K562 (cell line): Measurements from ENCODE around the gene MEA1. TPM values are rescaled to one million over a fixed set of nuclear protein-coding genes. Genes with fewer than 3 reads are reported as not detected.

Source experiments
- ARID1B ChIP-seq: fragments of 450-650 bp; IDR thresholded peaks from 2 replicates; pipeline ENCODE4 v1.6.1; 2016; ENCODE audit warnings: antibody characterized with exemption, mild to moderate bottlenecking, inconsistent platforms
- ATF7 ChIP-seq: fragments of 450-650 bp; IDR thresholded peaks from 2 replicates; pipeline ENCODE4 v1.7.1; 2014; ENCODE audit warnings: mild to moderate bottlenecking, moderate library complexity
- CEBPG ChIP-seq, 3 experiments: fragments of 200-800 bp in 1 of 3; sonication (Bioruptor generic) in 1 of 3; sonication (generic) in 1 of 3; formaldehyde crosslinking in 1 of 3; IDR thresholded peaks in 2 of 3; conservative IDR thresholded peaks in 1 of 3; 2 replicates each; pipeline versions ENCODE4 v1.6.1 to v1.8.0; 2016 to 2022; ENCODE audit warnings: missing compliant biosample characterization in 2 of 3, missing genetic modification characterization in 2 of 3, mild to moderate bottlenecking in 1 of 3, missing genetic modification reagents in 1 of 3
- CXXC5 ChIP-seq: fragments of 250-450 bp; sonication (Bioruptor Pico); IDR thresholded peaks from 2 replicates; pipeline ENCODE4 v1.8.0; 2022; ENCODE audit warnings: inconsistent platforms, mild to moderate bottlenecking, moderate library complexity
- HOMEZ ChIP-seq: fragments of 250-450 bp; sonication (Bioruptor Pico); IDR thresholded peaks from 2 replicates; pipeline ENCODE4 v1.4.0; 2020; ENCODE audit warnings: mild to moderate bottlenecking, moderate library complexity
- JUN ChIP-seq, 2 experiments: sonication (generic) in 1 of 2; formaldehyde crosslinking in 1 of 2; IDR thresholded peaks; 2 replicates each; pipeline versions ENCODE4 v1.6.1 to v1.8.0; 2012 to 2022; ENCODE audit warnings: borderline replicate concordance in 2 of 2, mild to moderate bottlenecking in 2 of 2, improper control_type of control experiment in 1 of 2, low read depth in 1 of 2, low read length in 1 of 2, missing genetic modification reagents in 1 of 2
- KDM5B ChIP-seq: fragments of 200-600 bp; sonication (generic); IDR thresholded peaks from 2 replicates; pipeline ENCODE4 v1.6.1; 2012; ENCODE audit warnings: low read depth, mild to moderate bottlenecking, moderate library complexity, low read length, control low read depth, inconsistent platforms; ENCODE audit not compliant: insufficient replicate concordance
- NFE2L1 ChIP-seq: fragments of 450-650 bp; IDR thresholded peaks from 2 replicates; pipeline ENCODE4 v1.6.1; 2016; ENCODE audit warnings: missing genetic modification characterization, low read depth, mild to moderate bottlenecking, missing compliant biosample characterization, moderate library complexity, borderline replicate concordance
- OTX1 ChIP-seq: fragments of 450-650 bp; formaldehyde crosslinking; IDR thresholded peaks from 2 replicates; pipeline ENCODE4 v1.4.0; 2022; ENCODE audit warnings: mild to moderate bottlenecking
- SP1 ChIP-seq: sonication (generic); formaldehyde crosslinking; IDR thresholded peaks from 2 replicates; pipeline ENCODE4 v1.8.1; 2022; ENCODE audit warnings: mild to moderate bottlenecking, missing genetic modification reagents
- ZBTB1 ChIP-seq: sonication (generic); formaldehyde crosslinking; IDR thresholded peaks from 2 replicates; pipeline ENCODE4 v1.8.1; 2023; ENCODE audit warnings: missing genetic modification reagents, low read depth, mild to moderate bottlenecking, borderline replicate concordance
- ZC3H11A ChIP-seq: IDR thresholded peaks from 2 replicates; pipeline ENCODE4 v1.6.1; 2012; ENCODE audit warnings: low read depth, low read length, improper control_type of control experiment
- ZNF57 ChIP-seq: fragments of 450-650 bp; formaldehyde crosslinking; IDR thresholded peaks from 2 replicates; pipeline ENCODE4 v1.4.0; 2020; ENCODE audit warnings: mild to moderate bottlenecking, moderate library complexity
- ZZZ3 ChIP-seq: fragments of 450-650 bp; IDR thresholded peaks from 2 replicates; pipeline ENCODE4 v1.6.1; 2016; ENCODE audit warnings: antibody characterized with exemption, mild to moderate bottlenecking, moderate library complexity
- polyA plus RNA-seq, 8 experiments: library from polyadenylated mRNA; depleted of rRNA in 4 of 8; stranded (reverse) in 5 of 8; unstranded in 3 of 8; fragments of >200 nt; fragmentation: Nextera tagmentation in 2 of 8; fragmentation: Illumina TruSeq in 1 of 8; extraction: Ambion mirVana in 2 of 8; extraction: Trizol in 1 of 8; gene quantifications; 2 replicates each; pipeline versions ENCODE4 v1.2.1 to v1.2.3, GENCODE V29; 2011 to 2014; ENCODE audit warnings: inconsistent platforms in 1 of 8, missing spikeins in 1 of 8
- total RNA-seq, 7 experiments: library from RNA; depleted of rRNA in 6 of 7; stranded (reverse); fragments of >200 nt in 6 of 7; fragmentation: Illumina TruSeq in 2 of 7; extraction: Trizol in 2 of 7; gene quantifications; 2 replicates each; pipeline versions ENCODE4 v1.2.1 to v1.2.3, GENCODE V29; 2011 to 2021; ENCODE audit warnings: low replicate concordance in 1 of 7
- TF ChIP-seq, protein P1 (sequence below): fragments of 250-450 bp; sonication (Bioruptor Pico); IDR thresholded peaks from 2 replicates; pipeline ENCODE4 v1.4.0; 2020

MEA1 gene
- total and polyA plus RNA-seq, 9 of the 15 experiments (the other 6 are each of a cell fraction or from before 2014, with no cell fraction given): 86.8 to 210 (median 152) TPM

DNA sequence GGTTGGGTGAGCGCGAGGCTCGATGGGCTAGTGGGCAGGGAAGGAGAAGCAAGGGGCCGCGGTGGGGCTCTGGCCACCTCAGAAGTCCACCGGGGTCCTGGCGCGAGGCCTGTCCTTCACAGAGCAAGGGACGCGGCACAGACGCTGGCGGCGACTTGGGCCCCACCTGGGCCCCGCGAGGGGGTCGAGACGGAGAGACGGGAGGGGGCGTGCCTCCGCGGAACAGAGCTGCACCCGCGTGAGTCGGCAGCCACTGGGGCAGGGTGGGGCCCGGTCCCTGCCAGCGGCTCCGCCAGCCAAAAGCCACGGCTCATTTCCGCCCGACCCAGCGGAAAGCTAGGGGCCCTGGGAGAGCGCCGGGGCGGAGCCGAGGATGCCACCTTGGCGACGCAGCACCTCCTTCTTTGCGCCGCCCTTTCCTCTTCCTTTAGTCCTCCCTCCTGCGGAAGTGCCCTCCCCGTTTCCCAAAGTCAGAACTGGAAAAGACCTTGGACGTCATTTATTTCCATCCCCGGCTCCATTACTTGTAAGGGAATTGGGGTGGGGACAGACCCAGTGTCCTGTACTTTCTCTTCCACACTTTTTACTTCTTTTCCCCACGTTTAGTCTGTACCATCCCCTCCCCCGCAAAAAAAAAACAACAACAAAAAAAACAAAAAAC is 39.9 kb upstream of the MEA1 start, which contains the start of gene CUL7 (continued):
- TF ChIP-seq OTX1: peak; percentile 88
- TF ChIP-seq KDM5B: peak; percentile 88
- TF ChIP-seq CEBPG (CRISPR knock-in tag; IDR thresholded peaks at IDR 0.05): 0 out of 2 replicates have a peak, but pooled peaks have one; percentile 40
- TF ChIP-seq CEBPG (tag; conservative IDR thresholded peaks at IDR 0.05 in 1 of 2, IDR thresholded peaks at IDR 0.05 in 1 of 2): no peak
- TF ChIP-seq, protein P1, sequence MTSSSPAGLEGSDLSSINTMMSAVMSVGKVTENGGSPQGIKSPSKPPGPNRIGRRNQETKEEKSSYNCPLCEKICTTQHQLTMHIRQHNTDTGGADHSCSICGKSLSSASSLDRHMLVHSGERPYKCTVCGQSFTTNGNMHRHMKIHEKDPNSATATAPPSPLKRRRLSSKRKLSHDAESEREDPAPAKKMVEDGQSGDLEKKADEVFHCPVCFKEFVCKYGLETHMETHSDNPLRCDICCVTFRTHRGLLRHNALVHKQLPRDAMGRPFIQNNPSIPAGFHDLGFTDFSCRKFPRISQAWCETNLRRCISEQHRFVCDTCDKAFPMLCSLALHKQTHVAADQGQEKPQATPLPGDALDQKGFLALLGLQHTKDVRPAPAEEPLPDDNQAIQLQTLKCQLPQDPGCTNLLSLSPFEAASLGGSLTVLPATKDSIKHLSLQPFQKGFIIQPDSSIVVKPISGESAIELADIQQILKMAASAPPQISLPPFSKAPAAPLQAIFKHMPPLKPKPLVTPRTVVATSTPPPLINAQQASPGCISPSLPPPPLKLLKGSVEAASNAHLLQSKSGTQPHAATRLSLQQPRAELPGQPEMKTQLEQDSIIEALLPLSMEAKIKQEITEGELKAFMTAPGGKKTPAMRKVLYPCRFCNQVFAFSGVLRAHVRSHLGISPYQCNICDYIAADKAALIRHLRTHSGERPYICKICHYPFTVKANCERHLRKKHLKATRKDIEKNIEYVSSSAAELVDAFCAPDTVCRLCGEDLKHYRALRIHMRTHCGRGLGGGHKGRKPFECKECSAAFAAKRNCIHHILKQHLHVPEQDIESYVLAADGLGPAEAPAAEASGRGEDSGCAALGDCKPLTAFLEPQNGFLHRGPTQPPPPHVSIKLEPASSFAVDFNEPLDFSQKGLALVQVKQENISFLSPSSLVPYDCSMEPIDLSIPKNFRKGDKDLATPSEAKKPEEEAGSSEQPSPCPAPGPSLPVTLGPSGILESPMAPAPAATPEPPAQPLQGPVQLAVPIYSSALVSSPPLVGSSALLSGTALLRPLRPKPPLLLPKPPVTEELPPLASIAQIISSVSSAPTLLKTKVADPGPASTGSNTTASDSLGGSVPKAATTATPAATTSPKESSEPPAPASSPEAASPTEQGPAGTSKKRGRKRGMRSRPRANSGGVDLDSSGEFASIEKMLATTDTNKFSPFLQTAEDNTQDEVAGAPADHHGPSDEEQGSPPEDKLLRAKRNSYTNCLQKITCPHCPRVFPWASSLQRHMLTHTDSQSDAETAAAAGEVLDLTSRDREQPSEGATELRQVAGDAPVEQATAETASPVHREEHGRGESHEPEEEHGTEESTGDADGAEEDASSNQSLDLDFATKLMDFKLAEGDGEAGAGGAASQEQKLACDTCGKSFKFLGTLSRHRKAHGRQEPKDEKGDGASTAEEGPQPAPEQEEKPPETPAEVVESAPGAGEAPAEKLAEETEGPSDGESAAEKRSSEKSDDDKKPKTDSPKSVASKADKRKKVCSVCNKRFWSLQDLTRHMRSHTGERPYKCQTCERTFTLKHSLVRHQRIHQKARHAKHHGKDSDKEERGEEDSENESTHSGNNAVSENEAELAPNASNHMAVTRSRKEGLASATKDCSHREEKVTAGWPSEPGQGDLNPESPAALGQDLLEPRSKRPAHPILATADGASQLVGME: peak; percentile 92
- peak; percentile 45; the same call in 1 of the 2 replicates for TF ChIP-seq ARID1B
- 0 out of 2 replicates have a peak, but pooled peaks have one; percentile 48 for TF ChIP-seq ZBTB1 (CRISPR knock-in tag)
- TF ChIP-seq NFE2L1 (tag): no peak
- no peak for TF ChIP-seq HOMEZ
- peak; percentile 90 for TF ChIP-seq ZNF57
- no peak for TF ChIP-seq ZZZ3
- TF ChIP-seq JUN (IDR thresholded peaks at IDR 0.05; ENCODE audit: borderline replicate concordance, low read depth, low read length): peak; percentile 37; the same call in 1 of the 2 replicates
- TF ChIP-seq JUN (CRISPR knock-in tag; IDR thresholded peaks at IDR 0.05; ENCODE audit: borderline replicate concordance): no peak
- peak; percentile 93 for TF ChIP-seq SP1 (CRISPR knock-in tag)
- TF ChIP-seq ZC3H11A: peak; percentile 38; the same call in 1 of the 2 replicates
- TF ChIP-seq CXXC5 (CRISPR knock-in tag): peak; percentile 88
- TF ChIP-seq ATF7: peak; percentile 91
